HG03457 (cell line): ENCODE results near the gene STX11.

Source experiments
- ATAC-seq: cut with Tn5 transposase; IDR thresholded peaks from one replicate; pipeline ENCODE4 v1.9.1; 2021; ENCODE audit warnings: moderate number of reproducible peaks; ENCODE audit not compliant: unreplicated experiment

Gene STX11

GRCh38 chr6:144214029-144214428 is 63.7 kb downstream of the STX11 start:
- no peak for ATAC-seq

- no peak for ATAC-seq
Observed at GRCh38 chr6:144214622-144215401, 64.5 kb downstream of the STX11 start.

GRCh38 chr6:144215402-144215931 is 65.2 kb downstream of the STX11 start:
- no peak for ATAC-seq

DNA sequence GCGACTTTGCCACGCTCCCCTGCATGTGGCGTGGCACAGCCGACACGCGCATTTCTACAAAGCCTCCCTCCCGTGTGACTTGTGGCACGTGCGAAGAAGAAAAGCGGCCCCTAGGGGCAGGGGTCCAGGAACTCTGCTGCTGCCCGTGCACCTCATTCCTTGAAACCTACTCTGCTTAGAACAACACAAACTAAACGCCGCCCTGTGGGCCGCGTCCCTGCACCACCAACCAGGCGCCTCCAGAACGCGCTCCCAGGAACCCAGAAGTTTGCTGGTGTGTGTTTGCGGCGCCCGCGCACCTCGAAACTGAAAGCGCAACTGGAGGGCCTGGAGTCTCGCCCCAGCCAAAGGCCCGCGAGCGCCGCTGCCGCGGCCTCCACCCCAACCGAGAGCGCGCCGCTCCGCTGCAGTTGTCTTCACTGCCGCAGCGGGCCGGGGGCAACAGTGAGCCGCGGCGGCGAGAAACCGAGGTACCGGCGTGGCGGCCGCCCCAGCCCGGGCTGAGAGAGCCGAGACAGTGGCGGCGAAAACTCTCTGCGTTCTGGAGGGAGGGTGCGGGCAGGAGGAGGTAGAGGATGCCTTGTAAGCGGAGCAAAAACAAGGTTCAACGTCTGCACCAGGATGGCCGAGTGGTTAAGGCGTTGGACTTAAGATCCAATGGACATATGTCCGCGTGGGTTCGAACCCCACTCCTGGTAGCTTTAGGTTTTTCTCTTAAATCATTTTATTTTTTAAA is 65.8 kb downstream of the STX11 start:
- peak; percentile 83 for ATAC-seq

GRCh38 chr6:144216668-144217218 is 66.4 kb downstream of the STX11 start:
- peak; percentile 27 for ATAC-seq

GRCh38 chr6:144217264-144217663 is 66.9 kb downstream of the STX11 start:
- no peak for ATAC-seq

DNA sequence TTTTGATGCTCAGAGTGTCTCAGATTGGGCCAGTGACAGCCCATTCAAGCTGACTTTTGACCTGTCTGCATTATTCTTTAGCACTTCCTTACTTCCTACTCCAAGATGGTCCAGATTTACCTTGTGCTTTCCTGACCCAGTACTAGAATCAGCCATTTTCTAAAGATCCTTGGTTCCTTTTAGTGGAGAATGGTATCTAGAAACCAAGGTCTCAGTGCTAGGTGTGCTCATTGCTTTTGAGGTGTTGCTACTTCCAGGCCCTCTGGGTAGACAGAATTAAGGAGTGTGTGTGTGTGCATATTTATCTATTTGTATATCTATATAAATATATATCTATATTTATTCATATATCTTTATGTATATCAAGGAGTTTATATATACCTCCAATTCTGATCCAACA is 67.5 kb downstream of the STX11 start:
- no peak for ATAC-seq

DNA sequence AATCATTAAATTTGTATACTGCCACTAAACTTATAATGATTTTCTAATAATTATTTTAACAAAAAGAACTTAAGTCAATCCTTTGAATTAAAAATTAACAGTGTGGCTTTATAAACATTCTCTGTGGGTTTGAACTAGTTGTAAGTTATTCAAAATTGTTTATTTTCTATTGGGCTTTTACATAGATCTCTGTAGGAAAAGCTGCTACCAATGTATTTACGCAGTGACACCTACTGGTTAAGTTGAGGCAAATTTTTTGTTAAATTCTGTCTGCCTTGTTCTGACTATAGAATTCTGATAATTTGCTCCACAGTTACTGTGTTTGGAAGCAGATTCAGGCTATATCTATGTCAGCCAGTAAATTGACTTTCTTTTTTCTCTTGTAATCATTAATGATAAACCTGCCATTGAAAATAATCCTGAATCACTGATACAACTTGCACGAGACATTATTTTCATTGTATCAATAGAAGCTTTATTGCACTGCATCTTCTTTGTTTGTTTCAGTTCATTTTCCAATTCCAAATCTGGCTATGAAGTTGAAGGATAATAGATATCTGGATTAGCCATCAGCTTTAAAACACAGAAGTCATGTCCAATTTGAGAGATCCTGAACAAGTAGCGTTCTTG is 68.9 kb downstream of the STX11 start:
- no peak for ATAC-seq

DNA sequence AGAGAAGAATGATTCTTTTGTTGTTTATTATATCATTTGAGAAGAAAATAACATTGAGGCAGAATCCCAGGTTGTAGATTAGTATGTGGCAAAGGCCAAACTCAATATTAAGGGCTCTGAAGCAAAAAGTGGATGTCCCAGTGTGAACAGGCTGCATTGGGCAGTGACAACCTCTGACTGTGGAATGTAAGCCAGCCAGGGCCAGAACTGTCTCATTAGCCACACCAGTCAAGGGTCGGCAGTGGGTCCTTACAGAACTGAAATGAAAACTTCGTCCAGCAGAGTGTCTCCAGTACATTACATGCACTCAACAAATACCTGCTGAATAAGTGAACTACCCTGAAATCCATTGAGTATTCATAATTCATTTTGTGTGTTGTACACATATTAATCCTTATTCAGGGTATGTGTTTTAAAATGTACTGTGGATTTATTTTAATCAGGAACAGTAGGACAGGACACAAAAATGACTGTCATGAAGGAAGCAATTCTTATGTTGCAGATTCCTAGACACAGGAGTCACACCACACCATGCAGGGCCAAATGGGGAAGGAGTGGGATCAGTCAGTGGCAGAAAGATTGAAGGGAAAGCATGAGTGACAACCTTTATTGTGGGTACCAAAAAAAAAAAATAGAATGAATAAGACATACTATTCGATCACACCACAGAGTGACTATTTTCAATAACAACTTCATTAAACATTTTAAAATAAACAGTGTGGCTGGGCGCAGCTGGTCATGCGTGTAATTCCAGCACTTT is 69.9 kb downstream of the STX11 start:
- no peak for ATAC-seq

GRCh38 chr6:144223686-144224085 is 73.4 kb downstream of the STX11 start:
- no peak for ATAC-seq

- ATAC-seq, result no peak
Observed at GRCh38 chr6:144231721-144232120, 81.4 kb downstream of the STX11 start.

DNA sequence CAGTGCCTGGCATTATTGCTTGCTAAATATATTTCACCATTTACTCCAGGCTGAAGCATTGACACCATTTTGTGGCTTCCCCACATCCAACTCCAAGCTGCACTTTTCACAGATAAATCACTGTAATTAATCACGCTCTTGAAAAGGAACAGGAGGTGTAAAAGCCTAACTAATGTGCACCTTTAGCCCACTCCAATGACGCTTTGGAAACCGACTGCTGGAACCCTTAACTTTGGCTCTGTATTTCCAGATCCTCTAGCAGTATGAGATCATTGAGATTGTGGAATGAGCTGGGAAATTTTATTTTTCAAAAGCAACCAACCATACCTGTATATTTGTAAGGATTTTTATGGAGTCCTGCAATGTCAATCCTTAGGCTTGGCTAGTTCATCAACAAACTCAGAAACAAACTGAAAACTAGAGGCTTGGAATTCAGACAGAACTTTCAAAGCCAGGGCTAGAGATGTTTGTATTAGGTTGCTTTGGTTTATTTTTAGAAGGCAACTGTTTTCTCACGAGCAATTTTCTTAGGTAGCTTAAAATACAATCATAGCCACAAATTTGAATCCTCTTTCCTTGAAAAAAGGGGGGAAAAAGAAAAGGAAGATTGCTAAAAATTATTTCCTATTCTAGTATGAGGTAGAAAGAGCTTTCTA is 82.0 kb downstream of the STX11 start:
- no peak for ATAC-seq

DNA sequence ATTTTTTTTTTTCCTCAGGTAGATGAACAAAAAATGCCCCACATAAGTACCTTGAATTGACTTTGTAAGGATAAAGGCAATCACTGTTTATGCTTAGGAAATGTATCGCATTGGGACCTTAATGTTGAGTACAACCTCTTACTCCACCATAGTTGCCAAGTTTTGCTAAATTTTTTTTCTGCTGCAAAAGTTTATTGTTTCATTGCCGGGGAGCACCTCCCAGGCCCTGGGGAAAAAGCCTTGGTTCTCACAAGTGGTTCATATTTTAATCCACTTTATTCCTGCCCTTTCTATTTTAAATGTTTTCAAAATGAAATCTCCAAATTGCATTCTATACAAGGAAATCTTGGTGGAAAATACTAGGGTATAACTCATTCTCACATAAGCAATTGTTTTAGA is 82.5 kb downstream of the STX11 start:
- ATAC-seq, result no peak

DNA sequence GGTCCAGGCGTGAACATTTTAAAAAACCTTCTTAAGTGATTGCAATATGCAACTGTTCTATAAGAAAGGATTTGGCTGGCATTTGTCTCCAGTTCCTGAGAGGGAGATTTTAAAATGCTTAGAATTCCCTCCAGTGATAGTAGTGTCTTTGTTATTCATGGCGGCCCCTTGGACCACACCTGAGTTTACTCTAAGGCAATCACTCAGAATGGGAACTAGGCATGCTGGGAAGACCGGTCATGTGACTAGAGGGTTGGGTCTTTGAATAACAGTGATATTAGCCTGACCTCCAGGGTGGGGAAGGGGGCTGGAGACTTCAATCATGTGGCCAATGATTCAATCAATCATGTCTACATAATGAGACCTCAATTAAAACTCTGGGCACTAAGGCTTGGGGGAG is 84.1 kb downstream of the STX11 start:
- ATAC-seq, result no peak

GRCh38 chr6:144234935-144235334 is 84.6 kb downstream of the STX11 start:
- no peak for ATAC-seq
